ENCODE data around the gene AKR1B15.
A peak's percentile ranks its signal among the peaks of the same experiment; 100 is the strongest.
"Not testable (repeated sequence)": the region's sequence is repeated elsewhere in the genome, so short reads cannot be mapped to it uniquely, and the experiment has no call there.

The AKR1B15 gene

GRCh38 chr7:134533288-134533771 lies 15.6 kb upstream of the AKR1B15 start:
- DNase-seq = peak; percentile 50

DNA sequence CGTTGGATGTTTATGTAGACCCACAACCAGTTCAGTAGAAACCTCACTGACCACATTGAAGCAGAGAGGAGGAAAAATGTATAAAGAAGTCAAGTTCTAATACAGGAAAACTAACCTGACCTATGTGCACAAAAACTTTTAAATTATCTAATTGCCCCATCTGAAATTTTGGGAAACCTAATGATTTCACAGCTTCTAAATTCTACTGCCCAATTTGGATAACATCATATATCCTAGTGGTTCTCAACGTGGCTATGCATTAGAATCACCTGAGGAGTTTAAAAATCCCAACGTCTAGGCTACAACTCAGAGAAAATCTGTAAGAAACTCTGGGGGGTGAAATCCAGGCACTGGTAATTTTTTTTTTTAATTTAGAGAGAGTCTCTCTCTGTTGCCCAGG lies 14.3 kb upstream of the AKR1B15 start:
- DNase-seq = no peak

- no peak for DNase-seq
Measured at GRCh38 chr7:134535272-134535918, 13.5 kb upstream of the AKR1B15 start.

- no peak for DNase-seq
Measured at GRCh38 chr7:134535919-134536299, 13.0 kb upstream of the AKR1B15 start.

- not testable (repeated sequence) for DNase-seq
Measured at GRCh38 chr7:134536558-134536957, 12.4 kb upstream of the AKR1B15 start.

- DNase-seq = not testable (repeated sequence)
Measured at GRCh38 chr7:134537273-134537781, 11.6 kb upstream of the AKR1B15 start.

- DNase-seq = no peak
Measured at GRCh38 chr7:134539380-134540004, 9.4 kb upstream of the AKR1B15 start.

- not testable (repeated sequence) for DNase-seq
Measured at GRCh38 chr7:134541501-134542194, 7.3 kb upstream of the AKR1B15 start.

- no peak for DNase-seq
Measured at GRCh38 chr7:134542195-134542771, 6.6 kb upstream of the AKR1B15 start.

GRCh38 chr7:134545380-134545779 lies 3.5 kb upstream of the AKR1B15 start:
- no peak for DNase-seq

GRCh38 chr7:134545918-134546317 lies 3.0 kb upstream of the AKR1B15 start:
- DNase-seq = no peak

- no peak for DNase-seq
Measured at GRCh38 chr7:134546955-134547354, 2.0 kb upstream of the AKR1B15 start.

- DNase-seq = peak; percentile 72
Measured at GRCh38 chr7:134547397-134548054, 1.4 kb upstream of the AKR1B15 start.

GRCh38 chr7:134549366-134549765 lies 456 bp downstream of the AKR1B15 start:
- DNase-seq = no peak

DNA sequence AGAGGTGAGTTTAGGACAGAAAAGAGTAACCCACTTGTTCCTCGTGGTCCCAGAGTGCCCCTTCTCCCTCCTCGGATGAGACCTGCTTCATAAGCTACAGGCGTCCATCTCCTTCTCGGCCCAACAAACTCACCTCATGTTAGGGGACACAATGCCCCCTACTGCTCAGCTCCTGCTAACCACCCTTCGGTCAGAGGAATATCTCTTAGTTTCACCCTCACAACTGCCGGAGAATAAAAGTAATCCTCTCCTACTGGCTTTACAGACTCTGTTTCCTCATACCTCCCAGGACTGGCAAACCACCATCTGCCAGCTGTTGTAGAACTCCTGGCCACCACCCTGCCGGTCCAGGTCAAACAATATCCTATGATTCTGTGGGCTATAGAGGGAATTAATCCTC lies 3.2 kb downstream of the AKR1B15 start:
- peak; percentile 4 for DNase-seq

DNA sequence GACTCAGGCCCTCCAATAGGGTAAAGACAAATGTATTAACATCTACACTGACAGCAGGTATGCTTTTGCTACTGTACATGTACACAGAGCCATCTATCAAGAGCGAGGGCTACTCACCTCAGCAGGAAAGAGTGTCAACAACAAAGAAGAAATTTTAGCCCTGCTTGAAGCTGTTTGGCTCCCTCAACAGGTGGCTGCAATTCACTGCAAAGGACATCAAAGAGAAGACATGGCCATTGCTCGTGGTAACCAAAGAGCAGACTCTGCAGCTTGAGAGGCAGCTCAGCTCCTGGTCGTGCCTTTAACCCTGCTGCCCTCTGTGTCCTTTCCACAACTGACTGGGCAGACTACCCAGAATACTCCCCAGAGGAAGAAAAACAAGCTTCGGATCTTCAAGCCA lies 5.1 kb downstream of the AKR1B15 start:
- no peak for DNase-seq

- DNase-seq = no peak
Measured at GRCh38 chr7:134554417-134554966, 5.6 kb downstream of the AKR1B15 start.

GRCh38 chr7:134557391-134557790 lies 8.5 kb downstream of the AKR1B15 start:
- no peak for DNase-seq

DNA sequence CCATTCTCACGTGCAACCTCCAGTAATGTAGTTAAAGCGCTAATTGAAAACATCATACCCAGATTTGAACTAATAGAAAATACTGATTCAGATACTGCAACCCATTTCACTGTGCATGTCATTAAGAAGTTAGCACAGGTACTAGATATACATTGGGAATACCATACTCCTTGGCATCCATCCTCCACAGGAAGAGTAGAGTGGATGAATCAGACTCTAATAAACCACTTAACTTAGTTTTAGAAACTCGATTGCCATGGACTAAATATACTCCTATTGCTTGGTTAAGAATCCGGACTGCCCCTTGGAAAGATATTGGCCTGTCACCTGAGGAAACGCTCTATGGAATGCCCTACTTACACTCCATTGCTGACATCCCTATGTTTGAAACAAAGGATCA lies 9.5 kb downstream of the AKR1B15 start:
- no peak for DNase-seq

DNA sequence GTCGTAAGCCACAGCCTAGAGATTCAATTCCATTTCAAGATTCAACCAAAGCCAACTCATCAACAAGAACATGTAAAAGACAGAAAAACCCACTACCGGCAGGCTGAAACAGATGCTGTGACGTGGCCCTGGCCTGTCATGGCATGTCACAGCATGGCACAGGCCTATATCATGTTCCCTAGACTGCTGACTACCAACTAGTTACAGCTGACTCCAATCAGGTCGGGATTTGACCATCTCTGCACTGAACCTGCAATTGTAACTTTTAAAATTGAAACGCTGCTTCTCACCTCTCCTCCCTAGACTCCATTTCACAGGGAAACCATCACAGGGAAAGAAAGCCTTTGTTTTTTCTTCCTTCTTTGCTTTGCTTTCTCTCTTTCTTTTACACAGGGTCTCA lies 12.7 kb downstream of the AKR1B15 start:
- DNase-seq = not testable (repeated sequence)

DNA sequence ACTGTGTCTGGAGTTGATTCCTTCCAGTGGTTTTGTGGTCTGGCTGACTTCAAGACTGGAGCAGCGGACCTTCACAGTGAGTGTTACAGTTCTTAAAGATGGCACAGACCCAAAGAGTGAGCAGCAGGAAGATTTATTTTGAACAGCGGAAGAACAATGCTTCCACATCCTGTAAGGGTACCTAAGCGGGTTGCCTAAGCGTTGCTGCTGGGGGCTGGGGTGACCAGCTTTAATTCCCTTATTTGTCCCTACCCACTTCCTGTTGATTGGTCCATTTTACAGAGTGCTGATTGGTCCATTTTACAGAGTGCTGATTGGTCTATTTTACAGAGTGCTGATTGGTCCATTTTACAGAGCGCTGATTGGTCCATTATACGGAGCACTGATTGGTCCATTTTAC lies 13.2 kb downstream of the AKR1B15 start:
- peak; percentile 53 for DNase-seq

DNA sequence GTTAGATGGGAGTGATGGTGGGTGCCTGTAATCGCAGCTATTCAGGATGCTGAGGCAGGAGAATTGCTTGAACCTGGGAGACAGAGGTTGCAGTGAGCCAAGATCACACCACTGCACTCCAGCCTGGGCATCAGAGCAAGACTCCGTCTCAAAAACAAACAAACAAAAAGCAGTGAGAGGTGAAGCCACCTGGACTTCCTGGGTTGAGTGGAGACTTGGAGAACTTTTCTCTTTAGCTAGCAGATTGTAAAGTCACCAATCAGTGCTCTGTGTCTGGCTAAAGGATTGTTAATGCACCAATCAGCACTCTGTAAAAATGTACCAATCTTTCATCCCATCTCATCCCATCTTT lies 14.5 kb downstream of the AKR1B15 start:
- DNase-seq = not testable (repeated sequence)
